HepG2 (cell line): ENCODE measurements around the gene EEF1AKMT1.

ENCODE experiments used
- CEBPB ChIP-seq: IDR thresholded peaks from 2 replicates; pipeline ENCODE4 v1.6.1; 2011; ENCODE audit warnings: low read depth, low read length, improper control_type of control experiment, borderline replicate concordance
- FOXM1 ChIP-seq: sonication (generic); formaldehyde crosslinking; IDR thresholded peaks from 2 replicates; pipeline ENCODE4 v1.5.0; 2020; ENCODE audit warnings: missing genetic modification reagents
- TP53 ChIP-seq: sonication (generic); formaldehyde crosslinking; conservative IDR thresholded peaks from 2 replicates; pipeline ENCODE4 v1.4.0; 2020; ENCODE audit warnings: missing genetic modification reagents
- ZBTB21 ChIP-seq: sonication (generic); formaldehyde crosslinking; IDR thresholded peaks from 2 replicates; pipeline ENCODE4 v1.4.0; 2020; ENCODE audit warnings: missing genetic modification reagents
- ZFP36 ChIP-seq: fragments of 150-350 bp; IDR thresholded peaks from 2 replicates; pipeline ENCODE4 v1.6.1; 2018; ENCODE audit warnings: borderline replicate concordance, low read length, low read depth; ENCODE audit not compliant: partially characterized antibody
- ZMYM3 ChIP-seq: sonication (generic); formaldehyde crosslinking; IDR thresholded peaks from 2 replicates; pipeline ENCODE4 v1.5.1; 2020; ENCODE audit warnings: mild to moderate bottlenecking, missing genetic modification reagents
- ZNF703 ChIP-seq: sonication (generic); formaldehyde crosslinking; IDR thresholded peaks from 2 replicates; pipeline ENCODE4 v1.5.1; 2020; ENCODE audit warnings: missing genetic modification reagents, mild to moderate bottlenecking, moderate library complexity, borderline replicate concordance
- TF ChIP-seq, protein P1 (sequence below): sonication (generic); formaldehyde crosslinking; IDR thresholded peaks from 2 replicates; pipeline ENCODE4 v1.5.0; 2020; ENCODE audit warnings: mild to moderate bottlenecking, missing genetic modification reagents, moderate library complexity
- TF ChIP-seq, protein P2 (sequence below), 2 experiments: sonication (generic) in 1 of 2; formaldehyde crosslinking in 1 of 2; IDR thresholded peaks; 2 replicates each; pipeline versions ENCODE4 v1.5.1 to v1.6.1; 2011 to 2020; ENCODE audit warnings: borderline replicate concordance in 1 of 2, low read depth in 1 of 2, low read length in 1 of 2, mild to moderate bottlenecking in 1 of 2, missing genetic modification reagents in 1 of 2, moderate library complexity in 1 of 2
- TF ChIP-seq, protein P3 (sequence below): sonication (generic); formaldehyde crosslinking; IDR thresholded peaks from 2 replicates; pipeline ENCODE4 v1.4.0; 2020; ENCODE audit warnings: missing genetic modification reagents
- TF ChIP-seq, protein P4 (sequence below): sonication (generic); formaldehyde crosslinking; IDR thresholded peaks from 2 replicates; pipeline ENCODE4 v1.5.0; 2020; ENCODE audit warnings: mild to moderate bottlenecking, missing genetic modification reagents

DNA sequence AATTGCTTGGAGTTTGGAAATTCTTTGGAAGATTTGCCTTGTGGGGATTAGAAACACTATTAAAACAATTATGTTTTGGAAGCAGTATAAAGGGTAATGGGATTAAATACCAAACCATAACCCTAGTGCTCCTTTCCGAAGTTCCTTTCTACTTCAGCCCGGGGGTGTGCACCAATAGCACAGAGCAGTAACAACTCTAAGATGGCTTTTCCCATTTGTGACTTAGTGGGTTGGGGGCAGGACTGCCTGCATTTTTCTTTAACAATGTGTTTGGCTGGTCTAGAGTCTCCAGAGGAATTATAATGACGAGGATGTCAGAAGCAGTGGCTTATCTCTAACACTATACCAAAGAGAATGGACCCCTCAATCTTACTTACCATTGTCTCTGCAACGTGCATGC lies 82.1 kb downstream of the EEF1AKMT1 start:
- TF ChIP-seq, protein P1, sequence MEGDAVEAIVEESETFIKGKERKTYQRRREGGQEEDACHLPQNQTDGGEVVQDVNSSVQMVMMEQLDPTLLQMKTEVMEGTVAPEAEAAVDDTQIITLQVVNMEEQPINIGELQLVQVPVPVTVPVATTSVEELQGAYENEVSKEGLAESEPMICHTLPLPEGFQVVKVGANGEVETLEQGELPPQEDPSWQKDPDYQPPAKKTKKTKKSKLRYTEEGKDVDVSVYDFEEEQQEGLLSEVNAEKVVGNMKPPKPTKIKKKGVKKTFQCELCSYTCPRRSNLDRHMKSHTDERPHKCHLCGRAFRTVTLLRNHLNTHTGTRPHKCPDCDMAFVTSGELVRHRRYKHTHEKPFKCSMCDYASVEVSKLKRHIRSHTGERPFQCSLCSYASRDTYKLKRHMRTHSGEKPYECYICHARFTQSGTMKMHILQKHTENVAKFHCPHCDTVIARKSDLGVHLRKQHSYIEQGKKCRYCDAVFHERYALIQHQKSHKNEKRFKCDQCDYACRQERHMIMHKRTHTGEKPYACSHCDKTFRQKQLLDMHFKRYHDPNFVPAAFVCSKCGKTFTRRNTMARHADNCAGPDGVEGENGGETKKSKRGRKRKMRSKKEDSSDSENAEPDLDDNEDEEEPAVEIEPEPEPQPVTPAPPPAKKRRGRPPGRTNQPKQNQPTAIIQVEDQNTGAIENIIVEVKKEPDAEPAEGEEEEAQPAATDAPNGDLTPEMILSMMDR = no peak
- TF ChIP-seq ZBTB21 (CRISPR knock-in tag) (no peak), CEBPB (no peak), ZNF703 (CRISPR knock-in tag) (no peak), FOXM1 (CRISPR knock-in tag) (no peak), TP53 (CRISPR knock-in tag) (no peak), ZFP36 (no peak), ZMYM3 (no peak)
- TF ChIP-seq, protein P2, sequence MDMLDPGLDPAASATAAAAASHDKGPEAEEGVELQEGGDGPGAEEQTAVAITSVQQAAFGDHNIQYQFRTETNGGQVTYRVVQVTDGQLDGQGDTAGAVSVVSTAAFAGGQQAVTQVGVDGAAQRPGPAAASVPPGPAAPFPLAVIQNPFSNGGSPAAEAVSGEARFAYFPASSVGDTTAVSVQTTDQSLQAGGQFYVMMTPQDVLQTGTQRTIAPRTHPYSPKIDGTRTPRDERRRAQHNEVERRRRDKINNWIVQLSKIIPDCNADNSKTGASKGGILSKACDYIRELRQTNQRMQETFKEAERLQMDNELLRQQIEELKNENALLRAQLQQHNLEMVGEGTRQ (IDR thresholded peaks at IDR 0.05; ENCODE audit: low read depth, low read length) = no peak
- TF ChIP-seq, protein P2 (CRISPR knock-in tag; IDR thresholded peaks at IDR 0.05; ENCODE audit: borderline replicate concordance) = no peak
- TF ChIP-seq, protein P3, sequence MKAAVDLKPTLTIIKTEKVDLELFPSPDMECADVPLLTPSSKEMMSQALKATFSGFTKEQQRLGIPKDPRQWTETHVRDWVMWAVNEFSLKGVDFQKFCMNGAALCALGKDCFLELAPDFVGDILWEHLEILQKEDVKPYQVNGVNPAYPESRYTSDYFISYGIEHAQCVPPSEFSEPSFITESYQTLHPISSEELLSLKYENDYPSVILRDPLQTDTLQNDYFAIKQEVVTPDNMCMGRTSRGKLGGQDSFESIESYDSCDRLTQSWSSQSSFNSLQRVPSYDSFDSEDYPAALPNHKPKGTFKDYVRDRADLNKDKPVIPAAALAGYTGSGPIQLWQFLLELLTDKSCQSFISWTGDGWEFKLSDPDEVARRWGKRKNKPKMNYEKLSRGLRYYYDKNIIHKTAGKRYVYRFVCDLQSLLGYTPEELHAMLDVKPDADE = no peak
- TF ChIP-seq, protein P4, sequence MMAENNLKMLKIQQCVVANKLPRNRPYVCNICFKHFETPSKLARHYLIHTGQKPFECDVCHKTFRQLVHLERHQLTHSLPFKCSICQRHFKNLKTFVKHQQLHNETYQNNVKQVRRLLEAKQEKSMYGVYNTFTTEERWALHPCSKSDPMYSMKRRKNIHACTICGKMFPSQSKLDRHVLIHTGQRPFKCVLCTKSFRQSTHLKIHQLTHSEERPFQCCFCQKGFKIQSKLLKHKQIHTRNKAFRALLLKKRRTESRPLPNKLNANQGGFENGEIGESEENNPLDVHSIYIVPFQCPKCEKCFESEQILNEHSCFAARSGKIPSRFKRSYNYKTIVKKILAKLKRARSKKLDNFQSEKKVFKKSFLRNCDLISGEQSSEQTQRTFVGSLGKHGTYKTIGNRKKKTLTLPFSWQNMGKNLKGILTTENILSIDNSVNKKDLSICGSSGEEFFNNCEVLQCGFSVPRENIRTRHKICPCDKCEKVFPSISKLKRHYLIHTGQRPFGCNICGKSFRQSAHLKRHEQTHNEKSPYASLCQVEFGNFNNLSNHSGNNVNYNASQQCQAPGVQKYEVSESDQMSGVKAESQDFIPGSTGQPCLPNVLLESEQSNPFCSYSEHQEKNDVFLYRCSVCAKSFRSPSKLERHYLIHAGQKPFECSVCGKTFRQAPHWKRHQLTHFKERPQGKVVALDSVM = no peak
